ENCODE results near the gene AUTS2. TPM values are rescaled to one million over a fixed set of nuclear protein-coding genes. Genes with fewer than 3 reads are reported as not detected.

Gene AUTS2
- total RNA-seq, 1 experiment from 2014 or later: 256 TPM

- H3K9ac ChIP-seq (ENCODE audit: extremely low read depth, insufficient read length, low read length): no peak overlapping the region
- no peak overlapping the region for H3K56ac ChIP-seq (ENCODE audit: insufficient read length, low read depth, low read length)
- H4K8ac ChIP-seq (replicated peaks; ENCODE audit: insufficient read length, low read depth, low read length): no peak overlapping the region
- H3K14ac ChIP-seq (ENCODE audit: insufficient read depth, low read length): no peak overlapping the region
- no peak for TF ChIP-seq CTCF (conservative IDR thresholded peaks at IDR 0.05)
- no peak overlapping the region for H2AFZ ChIP-seq (ENCODE audit: low read length)
- Mint-ChIP-seq H3K27me3 (ENCODE audit: low read depth) (peaks cover 9% of the 10 kb centered on the region; the same call in 1 of the 2 replicates), H3K4me3 (no peak overlapping the region), H3K36me3 (ENCODE audit: insufficient read depth in 1 of 3, low read depth in 3 of 3) (peaks cover 3 to 13% (median 6%) of the 10 kb centered on the region in 3 experiments; a peak in 6 of 7 replicates), H3K27ac (no peak overlapping the region; a peak in 1 of 7 replicates), H3K4me1 (peaks cover 5 to 9% of the 10 kb centered on the region in 2 experiments), H3K9me3 (peaks cover 11 to 16% of the 10 kb centered on the region in 2 experiments)
- no peak overlapping the region for H2BK15ac ChIP-seq (ENCODE audit: low read depth, low read length)
- no peak overlapping the region for H2BK12ac ChIP-seq (ENCODE audit: insufficient read length, low read depth, low read length)
- no peaks in the 10 kb centered on the region for H3K79me1 ChIP-seq (ENCODE audit: insufficient read depth, low read depth, low read length, poor library complexity, severe bottlenecking)
- no CpG with 5 or more reads among the region's 5 CpGs for WGBS (ENCODE audit: extremely low coverage, insufficient read length, low lambda C conversion rate)
- H4K91ac ChIP-seq (ENCODE audit: insufficient read length, low read depth, low read length): no peak overlapping the region
- no peak overlapping the region for H2BK20ac ChIP-seq (ENCODE audit: low read depth, low read length, poor library complexity, severe bottlenecking)
- no peak for DNase-seq
- H3K23ac ChIP-seq (ENCODE audit: insufficient read length, low read depth, low read length): no peak overlapping the region
- no peaks in the 10 kb centered on the region for H3K23me2 ChIP-seq (ENCODE audit: insufficient read length, low read depth, low read length, poor library complexity, severe bottlenecking)
- H3K4me1 ChIP-seq (ENCODE audit: insufficient read depth, low read length): no peaks in the 10 kb centered on the region
- no peak overlapping the region for H3K18ac ChIP-seq (ENCODE audit: insufficient read length, low read depth, low read length)
- H4K5ac ChIP-seq (ENCODE audit: insufficient read length, low read depth, low read length): no peak overlapping the region
- H3K4ac ChIP-seq (ENCODE audit: low read depth, low read length): no peak overlapping the region
- no peak overlapping the region for H3T11ph ChIP-seq (ENCODE audit: low read length)
- H3K27ac ChIP-seq (ENCODE audit: insufficient read length, low read depth, low read length): no peak overlapping the region
- H3K9me3 ChIP-seq (ENCODE audit: control insufficient read depth, low read depth, low read length): peaks cover 5% of the 10 kb centered on the region
- H2AK5ac ChIP-seq (ENCODE audit: insufficient read length, low read length): no peak overlapping the region
- no peak overlapping the region for H2BK120ac ChIP-seq (ENCODE audit: low read depth, low read length, poor library complexity, severe bottlenecking)
- H3K27me3 ChIP-seq (ENCODE audit: insufficient read depth, low read length): no peaks in the 10 kb centered on the region
- no peaks in the 10 kb centered on the region for H3K79me2 ChIP-seq (ENCODE audit: insufficient read depth, low read length)
- H4K20me1 ChIP-seq (ENCODE audit: control insufficient read depth, insufficient read depth, insufficient read length): no peaks in the 10 kb centered on the region
- H2BK5ac ChIP-seq (ENCODE audit: insufficient read length, low read length): no peak overlapping the region
- no peak overlapping the region for H3K4me2 ChIP-seq (ENCODE audit: insufficient read depth, insufficient read length, low read length)
Measured at GRCh38 chr7:70559815-70560214, 961.5 kb downstream of the AUTS2 start.

All from H9 (cell line).